GM12878 (cell line): Measurements from ENCODE around the gene TUBGCP2. TPM values are rescaled to one million over a fixed set of nuclear protein-coding genes. Genes with fewer than 3 reads are reported as not detected.

ENCODE experiments used
- MEF2B ChIP-seq: fragments of 450-650 bp; IDR thresholded peaks from 2 replicates; pipeline ENCODE4 v1.6.1; 2018; ENCODE audit warnings: mild to moderate bottlenecking, moderate library complexity; ENCODE audit not compliant: partially characterized antibody, poor library complexity, severe bottlenecking
- RUNX3 ChIP-seq: IDR thresholded peaks from 2 replicates; pipeline ENCODE4 v1.6.1; 2012; ENCODE audit warnings: low read length, inconsistent platforms
- SPI1 ChIP-seq: IDR thresholded peaks from 2 replicates; pipeline ENCODE4 v1.6.1; 2011; ENCODE audit warnings: low read depth, mild to moderate bottlenecking, low read length, moderate library complexity, borderline replicate concordance; ENCODE audit not compliant: insufficient read depth
- SUPT20H ChIP-seq: IDR thresholded peaks from 2 replicates; pipeline ENCODE4 v1.6.1; 2011; ENCODE audit warnings: low read depth, mild to moderate bottlenecking, low read length, moderate library complexity, borderline replicate concordance; ENCODE audit not compliant: control insufficient read depth
- SUZ12 ChIP-seq: fragments of 200-600 bp; sonication (generic); IDR thresholded peaks from one replicate; pipeline ENCODE4 v1.6.1; 2018; ENCODE audit warnings: antibody characterized with exemption, mild to moderate bottlenecking; ENCODE audit not compliant: unreplicated experiment
- polyA plus RNA-seq, 11 experiments: library from polyadenylated mRNA; depleted of rRNA in 4 of 11; unstranded in 6 of 11; stranded (reverse) in 5 of 11; fragments of >200 nt; fragmentation: Nextera tagmentation in 4 of 11; fragmentation: Illumina TruSeq in 1 of 11; extraction: Ambion mirVana in 4 of 11; extraction: Trizol in 1 of 11; gene quantifications; 1 replicate in 1 of 11; 2 replicates in 10 of 11; pipeline versions ENCODE4 v1.2.1 to v1.2.3, GENCODE V29; 2011 to 2016; ENCODE audit warnings: inconsistent platforms in 2 of 11, missing spikeins in 2 of 11, low read depth in 1 of 11
- total RNA-seq, 4 experiments: library from RNA; depleted of rRNA in 3 of 4; stranded (reverse); fragments of >200 nt in 3 of 4; fragmentation: Illumina TruSeq in 1 of 4; extraction: Trizol in 1 of 4; gene quantifications; 2 replicates each; pipeline versions ENCODE4 v1.2.1 to v1.2.3, GENCODE V29; 2013 to 2021
- TF ChIP-seq, protein P1 (sequence below): fragments of 450-650 bp; IDR thresholded peaks from 2 replicates; pipeline ENCODE4 v1.6.1; 2017; ENCODE audit warnings: mild to moderate bottlenecking, moderate library complexity
- TF ChIP-seq, protein P2 (sequence below): fragments of 450-650 bp; IDR thresholded peaks from 2 replicates; pipeline ENCODE4 v1.6.1; 2014; ENCODE audit warnings: mild to moderate bottlenecking
- TF ChIP-seq, protein P3 (sequence below): IDR thresholded peaks from 2 replicates; pipeline ENCODE4 v1.6.1; 2012; ENCODE audit warnings: low read depth, low read length, improper control_type of control experiment

Gene TUBGCP2
- total and polyA plus RNA-seq, 10 of the 15 experiments (the other 5 are each of a cell fraction or from before 2014, with no cell fraction given) = 4.8 to 47.1 (median 34.7) TPM

DNA sequence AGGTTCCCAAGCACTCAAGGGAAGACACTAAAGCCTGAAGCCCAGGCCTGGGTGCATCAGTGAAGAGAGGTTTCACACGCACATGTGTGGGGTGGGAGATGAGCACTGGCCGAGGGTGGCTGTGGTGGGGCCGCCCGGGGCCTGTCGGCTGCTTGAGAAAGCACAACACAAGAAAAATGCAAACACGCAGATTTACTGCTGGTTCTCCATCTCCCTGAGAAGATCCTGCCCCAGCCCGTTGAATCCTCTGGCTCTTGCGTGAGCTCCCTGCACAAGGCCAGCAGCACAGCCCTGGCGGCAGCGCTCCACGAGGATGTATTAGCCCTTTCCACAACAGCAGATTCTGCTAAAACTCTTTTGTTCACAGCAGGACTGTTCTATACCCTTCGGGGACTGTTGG, 6.2 kb upstream of the TUBGCP2 start (continued):
- TF ChIP-seq, protein P1, sequence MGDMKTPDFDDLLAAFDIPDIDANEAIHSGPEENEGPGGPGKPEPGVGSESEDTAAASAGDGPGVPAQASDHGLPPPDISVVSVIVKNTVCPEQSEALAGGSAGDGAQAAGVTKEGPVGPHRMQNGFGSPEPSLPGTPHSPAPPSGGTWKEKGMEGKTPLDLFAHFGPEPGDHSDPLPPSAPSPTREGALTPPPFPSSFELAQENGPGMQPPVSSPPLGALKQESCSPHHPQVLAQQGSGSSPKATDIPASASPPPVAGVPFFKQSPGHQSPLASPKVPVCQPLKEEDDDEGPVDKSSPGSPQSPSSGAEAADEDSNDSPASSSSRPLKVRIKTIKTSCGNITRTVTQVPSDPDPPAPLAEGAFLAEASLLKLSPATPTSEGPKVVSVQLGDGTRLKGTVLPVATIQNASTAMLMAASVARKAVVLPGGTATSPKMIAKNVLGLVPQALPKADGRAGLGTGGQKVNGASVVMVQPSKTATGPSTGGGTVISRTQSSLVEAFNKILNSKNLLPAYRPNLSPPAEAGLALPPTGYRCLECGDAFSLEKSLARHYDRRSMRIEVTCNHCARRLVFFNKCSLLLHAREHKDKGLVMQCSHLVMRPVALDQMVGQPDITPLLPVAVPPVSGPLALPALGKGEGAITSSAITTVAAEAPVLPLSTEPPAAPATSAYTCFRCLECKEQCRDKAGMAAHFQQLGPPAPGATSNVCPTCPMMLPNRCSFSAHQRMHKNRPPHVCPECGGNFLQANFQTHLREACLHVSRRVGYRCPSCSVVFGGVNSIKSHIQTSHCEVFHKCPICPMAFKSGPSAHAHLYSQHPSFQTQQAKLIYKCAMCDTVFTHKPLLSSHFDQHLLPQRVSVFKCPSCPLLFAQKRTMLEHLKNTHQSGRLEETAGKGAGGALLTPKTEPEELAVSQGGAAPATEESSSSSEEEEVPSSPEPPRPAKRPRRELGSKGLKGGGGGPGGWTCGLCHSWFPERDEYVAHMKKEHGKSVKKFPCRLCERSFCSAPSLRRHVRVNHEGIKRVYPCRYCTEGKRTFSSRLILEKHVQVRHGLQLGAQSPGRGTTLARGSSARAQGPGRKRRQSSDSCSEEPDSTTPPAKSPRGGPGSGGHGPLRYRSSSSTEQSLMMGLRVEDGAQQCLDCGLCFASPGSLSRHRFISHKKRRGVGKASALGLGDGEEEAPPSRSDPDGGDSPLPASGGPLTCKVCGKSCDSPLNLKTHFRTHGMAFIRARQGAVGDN = no peak
- TF ChIP-seq, protein P2, sequence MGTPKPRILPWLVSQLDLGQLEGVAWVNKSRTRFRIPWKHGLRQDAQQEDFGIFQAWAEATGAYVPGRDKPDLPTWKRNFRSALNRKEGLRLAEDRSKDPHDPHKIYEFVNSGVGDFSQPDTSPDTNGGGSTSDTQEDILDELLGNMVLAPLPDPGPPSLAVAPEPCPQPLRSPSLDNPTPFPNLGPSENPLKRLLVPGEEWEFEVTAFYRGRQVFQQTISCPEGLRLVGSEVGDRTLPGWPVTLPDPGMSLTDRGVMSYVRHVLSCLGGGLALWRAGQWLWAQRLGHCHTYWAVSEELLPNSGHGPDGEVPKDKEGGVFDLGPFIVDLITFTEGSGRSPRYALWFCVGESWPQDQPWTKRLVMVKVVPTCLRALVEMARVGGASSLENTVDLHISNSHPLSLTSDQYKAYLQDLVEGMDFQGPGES = no peak
- TF ChIP-seq MEF2B (no peak), RUNX3 (no peak), SUPT20H (no peak), SUZ12 (no peak), SPI1 (no peak)
- TF ChIP-seq, protein P3, sequence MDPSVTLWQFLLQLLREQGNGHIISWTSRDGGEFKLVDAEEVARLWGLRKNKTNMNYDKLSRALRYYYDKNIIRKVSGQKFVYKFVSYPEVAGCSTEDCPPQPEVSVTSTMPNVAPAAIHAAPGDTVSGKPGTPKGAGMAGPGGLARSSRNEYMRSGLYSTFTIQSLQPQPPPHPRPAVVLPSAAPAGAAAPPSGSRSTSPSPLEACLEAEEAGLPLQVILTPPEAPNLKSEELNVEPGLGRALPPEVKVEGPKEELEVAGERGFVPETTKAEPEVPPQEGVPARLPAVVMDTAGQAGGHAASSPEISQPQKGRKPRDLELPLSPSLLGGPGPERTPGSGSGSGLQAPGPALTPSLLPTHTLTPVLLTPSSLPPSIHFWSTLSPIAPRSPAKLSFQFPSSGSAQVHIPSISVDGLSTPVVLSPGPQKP = no peak
- TF ChIP-seq, all 136 proteins: peak for 0
